GM19023 (cell line): ENCODE data around the gene CADM1.

Experiments
- ATAC-seq: cut with Tn5 transposase; IDR thresholded peaks from one replicate; pipeline ENCODE4 v1.9.1; 2021; ENCODE audit warnings: mild to moderate bottlenecking, moderate library complexity; ENCODE audit not compliant: unreplicated experiment

The CADM1 gene

DNA sequence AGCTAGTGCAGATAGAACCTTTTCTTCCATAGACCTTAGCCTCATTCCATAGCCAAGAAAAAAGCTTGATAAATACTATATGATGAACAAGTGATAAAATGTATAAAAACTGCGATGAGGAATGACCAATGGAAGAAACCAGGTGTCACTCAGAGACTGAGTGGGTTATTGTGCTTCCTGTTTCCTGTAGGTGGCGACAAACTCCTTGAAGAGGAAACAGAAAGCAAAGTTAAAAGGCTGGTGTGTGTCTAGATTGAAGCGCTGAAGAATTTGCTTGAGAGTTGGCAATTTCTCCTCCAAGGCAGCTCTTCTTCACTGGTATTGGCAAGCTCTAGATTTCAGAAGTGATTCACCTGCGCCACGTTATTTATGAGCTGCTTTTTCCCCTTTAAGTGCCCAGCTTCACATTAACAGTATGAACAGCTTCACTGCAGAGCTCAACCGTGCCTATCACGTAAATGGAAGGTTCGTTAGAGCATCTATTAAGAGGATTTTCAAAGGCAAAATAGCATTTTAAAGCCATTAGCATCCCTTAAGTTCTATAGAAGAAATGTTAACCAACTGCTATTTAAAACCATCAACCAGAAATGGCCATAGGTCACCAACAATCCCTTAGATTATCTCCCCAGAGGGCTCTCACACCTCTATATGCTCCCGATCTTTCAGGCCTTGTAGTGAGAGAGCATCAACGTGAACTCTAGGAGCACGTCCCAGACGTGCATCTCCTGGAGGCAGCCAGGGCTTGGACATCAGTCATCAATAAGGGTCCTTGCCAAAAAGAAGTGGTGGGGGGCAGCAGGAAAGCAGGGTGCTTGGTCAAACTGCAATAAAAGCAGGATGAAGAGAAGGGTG lies 179.4 kb downstream of the CADM1 start:
- peak; percentile 63 for ATAC-seq

DNA sequence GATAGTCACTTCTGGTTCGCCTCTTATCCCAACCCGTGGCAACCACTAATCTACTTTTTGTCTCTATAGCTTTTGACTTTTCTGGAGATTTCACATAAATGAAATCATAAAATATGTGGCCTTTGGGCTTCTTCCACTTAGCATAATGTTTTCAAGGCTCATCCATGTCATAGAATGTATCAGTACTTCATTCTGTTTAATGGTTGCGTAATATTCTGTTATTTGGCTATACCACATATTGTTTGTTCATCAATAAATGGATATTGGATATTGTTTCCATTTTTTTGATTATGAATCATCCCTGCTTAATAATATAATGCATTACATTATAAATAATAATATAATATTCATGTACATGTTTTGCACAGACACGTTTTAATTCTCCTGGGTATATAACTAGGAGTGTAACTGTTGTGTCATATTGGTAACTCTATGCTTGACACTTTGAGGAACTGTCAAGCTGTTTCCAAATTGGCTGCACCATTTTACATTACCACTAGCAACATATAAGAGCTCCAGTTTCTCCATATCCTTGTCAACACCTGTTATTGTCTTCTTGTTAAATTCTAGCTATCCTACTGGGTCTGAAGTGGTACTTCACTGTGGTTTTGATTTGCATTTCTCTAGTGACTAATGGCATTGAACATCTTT lies 181.5 kb downstream of the CADM1 start:
- ATAC-seq: no peak

GRCh38 chr11:115321605-115322289 lies 182.5 kb downstream of the CADM1 start:
- ATAC-seq: no peak

DNA sequence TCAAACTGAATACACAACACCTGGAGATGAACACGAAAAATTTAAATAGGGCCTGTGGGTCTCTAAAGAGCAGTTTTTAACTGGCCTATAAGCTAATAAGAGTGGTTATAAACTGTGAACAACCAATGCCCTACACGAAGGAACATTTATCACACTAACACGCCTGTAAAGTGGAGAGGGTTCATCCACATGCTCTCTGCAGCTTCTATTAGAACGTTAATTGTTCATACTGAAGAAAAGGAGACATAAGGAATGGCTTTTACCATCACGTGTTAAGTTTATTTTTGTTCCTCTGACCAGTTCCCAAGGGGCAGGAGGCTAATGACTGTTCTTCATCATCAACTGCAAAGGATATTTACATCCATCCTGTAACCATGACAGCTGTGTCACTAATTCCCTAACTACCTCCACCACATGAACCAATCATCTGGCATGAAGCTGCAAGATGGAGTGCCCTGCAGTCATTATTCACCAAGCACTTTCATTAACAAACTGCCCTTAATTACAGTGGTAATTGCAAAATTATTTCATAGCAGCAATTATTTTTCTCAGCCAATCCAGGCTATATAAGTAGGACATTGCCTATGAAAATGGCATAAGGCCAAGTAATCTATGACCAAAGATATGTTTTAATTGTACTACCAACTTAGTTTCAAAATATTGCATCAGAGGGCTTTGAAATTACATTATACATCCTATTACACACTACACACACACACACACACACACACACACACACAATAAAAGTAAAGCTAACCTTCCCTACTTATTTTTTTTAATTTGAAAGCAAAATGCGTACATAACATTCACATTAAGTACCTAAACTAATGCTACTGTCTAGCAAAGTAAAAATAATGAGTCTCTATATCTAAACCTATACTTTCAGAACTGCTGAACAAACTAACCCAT lies 186.7 kb downstream of the CADM1 start:
- ATAC-seq: no peak

- ATAC-seq: no peak
These were observed 187.5 kb downstream of the CADM1 start for GRCh38 chr11:115316696-115317095.

DNA sequence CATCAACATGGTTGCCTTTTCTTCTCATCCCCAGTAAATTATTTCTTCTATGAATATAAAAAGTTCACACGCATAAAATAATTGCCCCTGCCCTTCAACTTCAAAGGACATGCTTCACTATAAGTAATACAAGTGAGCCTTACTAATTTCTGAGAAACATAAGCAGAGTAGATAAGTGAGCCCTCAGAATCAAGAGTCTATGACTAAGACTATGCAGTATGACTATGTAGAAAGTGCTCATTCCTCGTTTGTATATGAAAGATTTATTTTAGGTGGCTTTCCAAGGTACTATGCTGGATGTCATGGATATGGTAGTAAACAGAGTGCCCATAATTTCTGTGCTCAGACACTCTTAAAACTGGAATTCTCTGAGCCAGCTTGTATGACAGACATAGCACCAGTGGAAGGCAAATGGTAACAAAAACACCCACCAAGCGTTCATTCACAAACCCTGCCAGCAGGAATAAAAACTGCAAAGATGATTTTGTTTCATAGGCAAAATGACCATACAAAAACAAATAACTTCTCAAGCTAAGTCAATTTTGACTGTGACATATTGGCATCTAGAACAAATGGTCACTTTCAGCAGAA lies 189.8 kb downstream of the CADM1 start:
- no peak for ATAC-seq

DNA sequence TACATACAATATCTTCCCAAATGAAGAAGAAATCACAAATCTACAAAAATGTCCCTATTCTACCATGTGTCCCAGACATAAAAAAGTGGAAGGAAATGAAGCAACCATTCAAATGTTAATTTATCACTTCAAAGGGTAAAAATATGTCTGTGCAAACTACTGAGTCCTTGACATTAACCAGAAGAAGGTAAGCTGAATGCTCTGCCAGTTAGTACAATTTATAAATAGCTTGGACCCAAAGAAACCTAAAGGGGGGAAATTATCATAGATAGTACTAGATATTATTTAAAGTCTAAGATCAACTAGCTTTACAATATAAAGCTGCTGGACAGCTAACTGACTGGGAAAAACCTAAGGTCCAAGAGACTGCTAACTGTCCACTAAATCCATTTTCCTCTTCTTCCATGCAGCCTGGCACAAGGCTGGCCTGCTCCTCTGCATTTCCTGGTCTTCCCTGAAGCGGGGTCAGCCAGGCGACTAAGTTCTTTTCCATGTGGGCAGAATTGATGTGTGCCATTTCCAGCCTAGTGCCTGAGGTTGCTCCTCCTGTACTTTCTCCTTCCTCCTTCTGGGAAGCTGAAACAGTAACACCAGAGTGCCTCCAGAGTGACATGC lies 190.9 kb downstream of the CADM1 start:
- no peak for ATAC-seq

DNA sequence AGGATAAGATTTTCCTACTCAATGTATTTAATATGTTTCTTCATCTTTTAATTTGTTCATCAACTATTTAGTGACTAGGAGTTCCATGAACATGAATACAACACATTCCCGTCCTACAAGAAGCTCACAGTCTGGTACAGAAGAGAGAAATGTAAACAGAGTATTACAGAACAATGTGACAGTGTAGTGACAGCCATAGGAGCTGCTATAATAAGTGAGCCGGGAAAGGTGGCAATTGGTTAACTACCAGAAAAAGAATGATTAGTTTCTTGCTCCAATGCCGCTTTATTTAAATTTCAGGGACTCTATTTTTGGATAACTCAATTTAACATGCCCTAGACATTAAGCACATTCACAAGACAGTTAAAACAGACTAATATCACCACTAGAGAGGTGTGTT lies 192.3 kb downstream of the CADM1 start:
- no peak for ATAC-seq

DNA sequence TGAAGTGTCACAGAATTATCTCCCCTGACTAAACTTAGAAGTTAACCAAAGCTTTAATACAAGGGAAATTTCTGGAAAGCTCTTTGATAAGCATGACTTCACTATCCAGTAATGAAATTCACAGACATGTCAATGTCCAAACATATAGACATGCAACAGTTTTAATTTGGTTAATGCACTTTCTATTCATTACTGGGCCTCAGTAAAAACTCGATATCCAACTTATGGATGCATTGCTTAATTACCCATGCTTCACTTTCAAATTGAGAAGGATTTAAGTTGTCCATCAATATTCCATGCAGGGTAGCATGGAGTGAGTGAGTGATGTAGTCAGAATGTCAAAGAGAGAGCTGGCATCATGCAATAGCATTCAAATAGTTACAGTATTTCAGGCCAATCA lies 197.5 kb downstream of the CADM1 start:
- no peak for ATAC-seq

DNA sequence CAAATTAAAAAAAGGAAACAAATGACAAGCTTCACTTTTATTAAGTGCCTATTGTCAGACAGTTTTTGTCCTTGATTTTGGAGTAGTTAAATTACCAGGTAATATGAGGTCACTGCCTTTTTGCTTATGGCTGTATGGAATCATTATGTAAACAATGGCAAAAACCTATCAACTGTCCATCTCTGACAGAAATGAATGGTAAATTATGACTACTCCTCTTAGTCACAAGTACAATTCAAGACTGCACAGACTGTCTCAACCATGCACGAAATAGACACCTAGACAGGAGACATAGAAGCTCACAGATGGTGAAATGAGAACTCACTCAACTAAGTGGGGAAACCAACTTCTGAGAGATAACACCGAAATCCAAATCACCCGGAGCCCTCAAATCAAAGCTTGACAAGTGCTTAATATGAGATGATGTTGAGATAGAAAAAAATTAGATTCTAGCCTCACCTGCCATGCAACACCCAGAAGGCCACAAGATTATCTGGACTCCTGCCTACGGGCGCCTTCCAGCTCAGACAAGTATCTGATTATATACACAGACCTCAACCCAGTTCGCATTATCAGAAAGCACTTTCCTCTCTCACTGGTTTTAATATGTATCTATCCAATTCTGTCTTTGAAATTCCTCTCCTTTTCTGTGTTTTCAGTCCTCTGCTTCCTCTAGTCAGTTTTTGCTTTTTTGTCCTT lies 199.3 kb downstream of the CADM1 start:
- no peak for ATAC-seq

DNA sequence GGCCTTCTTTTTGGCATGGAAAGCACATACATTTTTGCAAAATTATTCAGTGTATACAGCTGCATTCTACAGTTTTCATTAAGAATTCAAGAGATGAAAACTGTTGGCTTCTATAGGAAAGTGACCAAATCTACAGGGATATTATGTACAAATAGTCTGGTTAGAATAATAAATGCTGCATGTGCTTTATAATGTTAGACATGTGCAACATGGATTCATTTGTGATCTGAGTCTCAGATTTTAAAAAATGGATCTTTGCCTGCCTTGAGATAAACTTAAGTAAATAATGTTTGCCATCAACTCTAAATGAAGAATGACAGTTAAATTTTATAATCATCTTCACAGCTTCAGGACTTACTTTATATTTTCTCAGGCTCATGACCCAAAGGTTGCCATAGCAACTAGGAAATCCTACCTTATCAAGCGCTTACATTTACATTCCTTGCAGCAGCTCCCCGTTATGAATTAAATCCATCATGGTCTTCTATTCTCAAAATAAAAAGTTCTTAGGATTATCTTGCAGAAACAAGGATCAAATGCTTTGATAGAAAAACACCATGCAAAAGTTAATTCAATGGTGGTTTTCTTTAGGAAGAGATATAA lies 200.2 kb downstream of the CADM1 start:
- no peak for ATAC-seq

- ATAC-seq: no peak
These were observed 201.1 kb downstream of the CADM1 start for GRCh38 chr11:115302946-115303703.

DNA sequence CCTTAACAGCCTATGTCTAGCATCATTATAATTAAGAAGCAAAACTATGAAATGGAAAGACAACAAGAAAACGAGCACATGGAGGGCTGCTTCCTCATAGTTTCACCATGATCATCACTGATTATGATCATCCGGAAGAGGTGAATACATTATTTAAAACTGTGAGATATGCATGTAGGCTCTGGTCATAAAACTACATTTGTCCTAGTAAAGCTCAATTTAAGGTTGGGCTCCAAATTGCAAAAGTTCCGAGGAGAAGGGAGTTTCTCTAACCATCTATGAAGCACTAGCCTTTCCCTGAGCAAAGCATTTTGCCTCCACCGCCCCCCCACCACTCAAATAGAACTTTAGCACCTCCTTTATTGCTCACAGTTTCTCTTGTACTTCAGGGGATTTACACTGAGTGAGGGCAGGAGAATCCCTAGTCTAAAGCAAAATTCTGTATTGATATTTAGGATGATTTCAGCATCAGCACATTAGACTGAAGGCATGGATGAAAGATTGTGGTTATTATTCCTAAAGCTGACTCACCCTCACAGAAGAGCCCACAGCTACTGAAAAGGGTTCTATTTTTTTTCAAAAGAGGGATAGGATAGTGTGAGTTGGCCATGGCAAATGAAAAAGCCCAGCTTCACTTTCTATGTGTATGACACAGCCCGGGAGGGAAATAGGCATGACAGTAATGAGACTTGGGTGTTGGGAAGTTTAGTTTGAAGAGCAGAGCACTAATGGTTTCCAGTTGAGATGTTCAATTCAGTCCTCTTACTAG lies 203.4 kb downstream of the CADM1 start:
- no peak for ATAC-seq

DNA sequence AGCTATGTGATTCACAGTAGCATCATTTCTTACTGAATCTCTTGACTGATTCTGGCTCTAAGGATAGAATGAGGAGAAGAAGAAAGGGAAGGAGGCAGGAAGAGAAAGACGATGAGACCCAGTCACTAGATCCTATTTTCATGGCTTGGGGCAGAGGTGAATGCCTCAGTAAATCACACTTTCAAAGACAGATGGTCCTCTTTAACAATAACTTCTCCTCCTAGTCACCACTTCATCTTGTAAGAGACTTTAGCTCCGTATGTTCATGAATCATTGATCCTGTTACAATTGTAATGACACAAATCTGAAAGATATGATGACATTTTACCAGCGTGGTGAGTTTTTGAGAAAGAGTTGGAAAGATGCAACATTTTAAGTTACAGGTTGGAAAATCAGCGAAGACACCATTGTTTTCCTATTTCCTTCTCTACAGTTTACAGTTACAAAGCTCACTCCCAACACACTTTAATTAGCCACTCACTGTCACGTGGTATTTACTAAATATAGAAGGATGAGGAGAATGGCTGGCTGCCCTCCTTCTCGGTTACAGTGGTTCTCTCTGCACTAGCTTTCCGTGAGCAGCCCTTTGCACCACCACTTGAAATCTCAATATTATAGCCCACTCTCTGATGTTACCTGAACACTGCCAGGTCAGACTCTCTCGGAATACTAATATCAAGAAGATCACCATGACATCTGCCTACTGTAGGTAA lies 205.8 kb downstream of the CADM1 start:
- no peak for ATAC-seq

GRCh38 chr11:115297330-115297729 lies 206.9 kb downstream of the CADM1 start:
- no peak for ATAC-seq

DNA sequence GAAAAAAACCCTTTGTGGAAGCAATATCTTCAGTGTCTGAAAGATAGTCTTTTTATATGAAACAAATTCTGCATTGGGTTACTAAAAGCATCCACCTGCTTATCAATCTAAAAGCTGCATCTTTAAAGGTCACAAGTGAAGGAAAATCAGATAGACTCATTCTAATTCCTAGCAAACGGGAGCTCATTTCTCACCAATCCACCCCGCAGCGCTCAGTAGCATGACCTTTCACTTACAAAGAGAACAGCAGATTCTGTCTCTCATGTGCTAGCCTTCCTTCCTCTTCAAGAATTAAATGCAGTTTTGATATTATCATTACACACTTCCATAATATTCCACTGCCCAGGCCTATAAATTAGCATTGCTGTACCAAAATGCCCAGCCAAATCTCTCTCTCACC lies 212.9 kb downstream of the CADM1 start:
- ATAC-seq: no peak

DNA sequence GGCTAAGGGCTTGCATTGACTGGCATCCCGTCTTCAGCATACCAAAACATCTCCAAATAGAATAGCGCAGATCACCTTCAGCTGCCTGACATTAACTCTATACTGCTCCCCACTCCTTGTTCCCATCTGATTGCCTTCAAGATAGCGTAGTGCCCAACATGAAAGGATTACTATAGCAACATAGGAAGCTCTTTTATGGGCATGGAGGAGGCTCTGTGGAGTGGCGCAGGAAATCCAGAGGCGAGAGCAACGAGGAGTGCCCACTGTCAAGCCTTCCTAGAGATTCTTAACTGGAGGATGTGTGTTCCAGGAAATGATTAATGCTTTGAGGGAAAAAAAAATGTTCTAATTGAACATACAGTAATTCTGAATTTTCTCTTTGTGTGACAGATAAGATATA lies 213.3 kb downstream of the CADM1 start:
- no peak for ATAC-seq
